Ascending aorta (tissue), 2 donors: ENCODE measurements around the gene CDH23. TPM values are rescaled to one million over a fixed set of nuclear protein-coding genes. Genes with fewer than 3 reads are reported as not detected.

Experiments
- DNase-seq, 2 donors: peaks; one replicate each; pipeline ENCODE4 v3.0.0-alpha.2; 2019; ENCODE audit warnings: low spot score in 2 of 2
- H3K27ac ChIP-seq, 2 donors: fragments of 200-600 bp; sonication (generic); one replicate each; pipeline ENCODE4 v1.5.1; 2016 to 2017; ENCODE audit warnings: mild to moderate bottlenecking in 1 of 2
- H3K27me3 ChIP-seq: fragments of 200-600 bp; sonication (generic); one replicate; pipeline ENCODE4 v1.5.1; 2017
- H3K36me3 ChIP-seq, 2 donors: fragments of 200-600 bp; sonication (generic); one replicate each; pipeline ENCODE4 v1.5.1; 2016
- H3K4me1 ChIP-seq, 2 donors: fragments of 200-600 bp; sonication (generic); one replicate each; pipeline ENCODE4 v1.5.1; 2016 to 2017; ENCODE audit warnings: mild to moderate bottlenecking in 1 of 2
- H3K4me3 ChIP-seq, 2 donors: fragments of 200-600 bp; sonication (generic); one replicate each; pipeline ENCODE4 v1.5.1; 2016 to 2017; ENCODE audit warnings: mild to moderate bottlenecking in 1 of 2
- H3K9me3 ChIP-seq, 2 donors: fragments of 200-600 bp; sonication (generic); one replicate each; pipeline ENCODE4 v1.5.1; 2016
- CTCF ChIP-seq, 3 experiments: fragments of 200-600 bp in 2 of 3; fragments of 450-650 bp in 1 of 3; sonication (generic) in 2 of 3; IDR thresholded peaks; one replicate each; pipeline ENCODE4 v1.5.1; 2016 to 2019; ENCODE audit warnings: antibody characterized with exemption in 3 of 3, mild to moderate bottlenecking in 1 of 3, moderate library complexity in 1 of 3
- intact Hi-C: fragments of 100-400 bp; cut with DNase I; formaldehyde crosslinking; loops from one replicate; pipeline ENCODE4 v1.15.1; 2023
- total RNA-seq: library from RNA; depleted of rRNA; stranded (reverse); fragments of >200 nt; gene quantifications from one replicate; pipeline ENCODE4 v1.1.0, GENCODE V29; 2016

The CDH23 gene
- total RNA-seq, 1 donor from 2014 or later: 40.9 TPM

- no peaks in the 10 kb centered on the region for H3K27me3 ChIP-seq
- H3K9me3 ChIP-seq: no peaks in the 10 kb centered on the region
- H3K36me3 ChIP-seq: no peaks in the 10 kb centered on the region
- H3K27ac ChIP-seq: no peak overlapping the region
- TF ChIP-seq CTCF (IDR thresholded peaks at IDR 0.05): no peak
- no peak for DNase-seq
- intact Hi-C loops: no loop called here
- no peaks in the 10 kb centered on the region for H3K4me1 ChIP-seq
- no peak overlapping the region for H3K4me3 ChIP-seq
Measured at GRCh38 chr10:71504168-71504567, 107.4 kb downstream of the CDH23 start.

GRCh38 chr10:71504570-71504969 is 107.8 kb downstream of the CDH23 start:
- H3K4me3 ChIP-seq: no peak overlapping the region
- intact Hi-C loops: no loop called here
- TF ChIP-seq CTCF (IDR thresholded peaks at IDR 0.05): no peak
- no peaks in the 10 kb centered on the region for H3K27me3 ChIP-seq
- no peak overlapping the region for H3K27ac ChIP-seq
- no peaks in the 10 kb centered on the region for H3K4me1 ChIP-seq
- no peaks in the 10 kb centered on the region for H3K36me3 ChIP-seq
- H3K9me3 ChIP-seq: no peaks in the 10 kb centered on the region
- DNase-seq: no peak

GRCh38 chr10:71505862-71506261 is 109.1 kb downstream of the CDH23 start:
- TF ChIP-seq CTCF (IDR thresholded peaks at IDR 0.05): no peak
- H3K27ac ChIP-seq: no peak overlapping the region
- DNase-seq: no peak
- intact Hi-C loops: no loop called here
- H3K9me3 ChIP-seq: no peaks in the 10 kb centered on the region
- no peak overlapping the region for H3K4me3 ChIP-seq
- H3K36me3 ChIP-seq: no peaks in the 10 kb centered on the region
- no peaks in the 10 kb centered on the region for H3K27me3 ChIP-seq
- H3K4me1 ChIP-seq: no peaks in the 10 kb centered on the region

GRCh38 chr10:71509444-71509843 is 112.7 kb downstream of the CDH23 start:
- no peaks in the 10 kb centered on the region for H3K36me3 ChIP-seq
- intact Hi-C loops: no loop called here
- TF ChIP-seq CTCF (IDR thresholded peaks at IDR 0.05): no peak
- H3K9me3 ChIP-seq: no peaks in the 10 kb centered on the region
- DNase-seq: no peak
- no peaks in the 10 kb centered on the region for H3K4me1 ChIP-seq
- H3K27ac ChIP-seq: no peak overlapping the region
- no peak overlapping the region for H3K4me3 ChIP-seq
- no peaks in the 10 kb centered on the region for H3K27me3 ChIP-seq

- Histone ChIP-seq H3K27ac (no peak overlapping the region), H3K4me3 (no peak overlapping the region), H3K27me3 (no peaks in the 10 kb centered on the region), H3K9me3 (no peaks in the 10 kb centered on the region), H3K36me3 (no peaks in the 10 kb centered on the region), H3K4me1 (no peaks in the 10 kb centered on the region)
- intact Hi-C loops: no loop called here
- TF ChIP-seq CTCF (IDR thresholded peaks at IDR 0.05): no peak
- DNase-seq: no peak
Measured at GRCh38 chr10:71511206-71511605, 114.5 kb downstream of the CDH23 start.

- H3K4me1 ChIP-seq: no peaks in the 10 kb centered on the region
- intact Hi-C loops: no loop called here
Measured at GRCh38 chr10:71512312-71512711, 115.6 kb downstream of the CDH23 start.

More at GRCh38 chr10:71512312-71512711, 115.6 kb downstream of the CDH23 start:
- no peaks in the 10 kb centered on the region for H3K27me3 ChIP-seq
- H3K36me3 ChIP-seq: no peaks in the 10 kb centered on the region
- H3K4me3 ChIP-seq: no peak overlapping the region
- DNase-seq: no peak
- no peaks in the 10 kb centered on the region for H3K9me3 ChIP-seq
- TF ChIP-seq CTCF (IDR thresholded peaks at IDR 0.05): no peak
- no peak overlapping the region for H3K27ac ChIP-seq
